Measurements from ENCODE around the gene KCNK18. TPM values are rescaled to one million over a fixed set of nuclear protein-coding genes. Genes with fewer than 3 reads are reported as not detected.

KCNK18 gene
- total RNA-seq, 6 donors from 2014 or later: not detected

- Histone ChIP-seq H3K4me1 (peaks cover 10 to 17% (median 12%) of the 10 kb centered on the region in 4 donors), H3K9me3 (no peaks in the 10 kb centered on the region), H3K4me3 (peak overlapping the region in 3 of 4 donors; percentile 31 to 39 (median 34)), H3K27me3 (peaks cover 0 to 20% (median 12%) of the 10 kb centered on the region in 4 donors), H3K36me3 (no peaks in the 10 kb centered on the region), H3K27ac (no peak overlapping the region)
- DNase-seq (no peak), ATAC-seq (ENCODE audit: low FRiP score in 2 of 2) (peak in 1 of 2 donors; percentile 16)
- TF ChIP-seq POLR2A (IDR thresholded peaks at IDR 0.05): no peak
- no peak for TF ChIP-seq EP300 (IDR thresholded peaks at IDR 0.05)
- no peak for TF ChIP-seq CTCF (IDR thresholded peaks at IDR 0.05)
- TF ChIP-seq POLR2AphosphoS5 (IDR thresholded peaks at IDR 0.05): no peak
- WGBS, 2 donors: 14 to 19% methylated on average over 15 to 22 of the region's 56 CpGs
Measured at GRCh38 chr10:117241541-117242462, 44.5 kb downstream of the KCNK18 start.

- TF ChIP-seq EP300 (IDR thresholded peaks at IDR 0.05) (no peak), POLR2A (IDR thresholded peaks at IDR 0.05) (no peak), CTCF (IDR thresholded peaks at IDR 0.05) (no peak), POLR2AphosphoS5 (IDR thresholded peaks at IDR 0.05) (no peak)
- Histone ChIP-seq H3K4me3 (no peak overlapping the region), H3K9me3 (no peaks in the 10 kb centered on the region), H3K4me1 (peaks cover 10 to 17% (median 12%) of the 10 kb centered on the region in 4 donors), H3K36me3 (no peaks in the 10 kb centered on the region), H3K27me3 (peaks cover 0 to 20% (median 12%) of the 10 kb centered on the region in 4 donors), H3K27ac (no peak overlapping the region)
- ATAC-seq (ENCODE audit: low FRiP score in 2 of 2) (no peak), DNase-seq (no peak)
- WGBS, 2 donors: 83 to 84% methylated on average over 8 of the region's 8 CpGs
Measured at GRCh38 chr10:117242463-117242832, 45.2 kb downstream of the KCNK18 start.

- Histone ChIP-seq H3K27ac (no peak overlapping the region), H3K4me3 (no peak overlapping the region), H3K4me1 (no peaks in the 10 kb centered on the region), H3K27me3 (no peaks in the 10 kb centered on the region), H3K9me3 (no peaks in the 10 kb centered on the region), H3K36me3 (no peaks in the 10 kb centered on the region)
- 62 to 83% methylated on average over 3 of the region's 3 CpGs for WGBS, 2 donors
- DNase-seq (no peak), ATAC-seq (ENCODE audit: low FRiP score in 2 of 2) (no peak)
- TF ChIP-seq POLR2AphosphoS5 (IDR thresholded peaks at IDR 0.05) (no peak), CTCF (IDR thresholded peaks at IDR 0.05) (no peak), POLR2A (IDR thresholded peaks at IDR 0.05) (no peak), EP300 (IDR thresholded peaks at IDR 0.05) (no peak)
Measured at GRCh38 chr10:117246997-117247671, 49.8 kb downstream of the KCNK18 start.

DNA sequence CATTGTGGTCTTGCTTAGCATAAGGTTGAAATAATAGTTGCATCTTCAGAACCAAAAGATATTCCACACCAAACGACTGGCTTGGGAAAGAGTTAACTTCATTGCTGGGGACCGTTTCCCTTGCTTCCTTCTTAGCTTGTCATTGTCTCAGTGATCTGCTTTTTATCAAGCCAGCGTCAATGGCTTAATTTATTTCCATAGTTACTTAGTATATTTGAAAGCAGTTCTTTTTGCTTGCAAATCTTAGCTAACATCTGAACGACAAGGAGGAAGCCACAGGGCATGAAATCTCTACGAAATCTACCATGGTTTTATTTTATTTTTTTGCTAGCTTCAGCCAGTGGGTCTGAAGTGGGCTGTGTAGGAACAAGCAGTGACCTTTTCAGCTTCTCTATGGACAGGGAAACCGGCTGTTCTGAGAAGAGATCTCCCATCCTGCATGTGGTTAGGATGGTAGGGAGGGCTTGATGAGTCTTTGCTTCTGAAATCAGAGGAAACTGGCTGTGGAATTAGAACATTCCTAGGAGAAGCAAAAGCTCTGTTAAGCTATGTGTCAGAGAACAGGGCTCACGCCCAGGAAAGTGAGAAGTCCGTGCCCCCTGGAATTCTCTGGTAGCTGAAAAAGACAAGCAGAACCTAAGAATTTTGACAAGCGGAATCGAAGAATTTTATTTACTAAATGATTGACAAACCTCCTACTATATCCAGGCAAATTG, 51.6 kb downstream of the KCNK18 start:
- ATAC-seq (ENCODE audit: low FRiP score in 2 of 2) (no peak), DNase-seq (no peak)
- no peak overlapping the region for H3K27ac ChIP-seq
- TF ChIP-seq POLR2AphosphoS5 (IDR thresholded peaks at IDR 0.05) (no peak), CTCF (IDR thresholded peaks at IDR 0.05) (no peak), POLR2A (IDR thresholded peaks at IDR 0.05) (no peak), EP300 (IDR thresholded peaks at IDR 0.05) (no peak)
- WGBS, 2 donors: 49% methylated on average over 10 of the region's 10 CpGs
- H3K4me3 ChIP-seq: no peak overlapping the region
- H3K4me1 ChIP-seq: no peaks in the 10 kb centered on the region
- no peaks in the 10 kb centered on the region for H3K36me3 ChIP-seq
- H3K27me3 ChIP-seq: no peaks in the 10 kb centered on the region
- no peaks in the 10 kb centered on the region for H3K9me3 ChIP-seq

Data from upper lobe of left lung (tissue), 6 donors.